LNCaP clone FGC (cell line): Measurements from ENCODE around the gene LZTR1.

Experiments
- DNase-seq: peaks from one replicate; pipeline ENCODE4 v3.0.0-alpha.2; 2011; ENCODE audit warnings: low read depth
- H3K4me3 ChIP-seq: 2 replicates; pipeline ENCODE4 v1.5.1; 2011; ENCODE audit warnings: mild to moderate bottlenecking, low read depth, low read length, control low read depth
- CTCF ChIP-seq: IDR thresholded peaks from 2 replicates; pipeline ENCODE4 v1.5.1; 2012; ENCODE audit warnings: mild to moderate bottlenecking; ENCODE audit not compliant: control insufficient read depth, insufficient read depth; ENCODE audit errors: extremely low read depth

Gene LZTR1

GRCh38 chr22:20976291-20976877, 5.7 kb upstream of the LZTR1 start:
- no peak overlapping the region for H3K4me3 ChIP-seq
- TF ChIP-seq CTCF = no peak
- DNase-seq = no peak

- DNase-seq = no peak
- H3K4me3 ChIP-seq = no peak overlapping the region
- TF ChIP-seq CTCF = no peak
Observed at GRCh38 chr22:20977019-20977418, 5.1 kb upstream of the LZTR1 start.

- no peak for DNase-seq
- no peak for TF ChIP-seq CTCF
- no peak overlapping the region for H3K4me3 ChIP-seq
Observed at GRCh38 chr22:20977516-20978170, 4.5 kb upstream of the LZTR1 start.

GRCh38 chr22:20978419-20978818, 3.7 kb upstream of the LZTR1 start:
- H3K4me3 ChIP-seq = no peak overlapping the region
- no peak for TF ChIP-seq CTCF
- DNase-seq = no peak

- no peak for TF ChIP-seq CTCF
- no peak for DNase-seq
- H3K4me3 ChIP-seq = no peak overlapping the region
Observed at GRCh38 chr22:20979243-20979809, 2.8 kb upstream of the LZTR1 start.

GRCh38 chr22:20979940-20980453, 2.1 kb upstream of the LZTR1 start:
- no peak overlapping the region for H3K4me3 ChIP-seq
- TF ChIP-seq CTCF = no peak
- DNase-seq = no peak
